HG03460 (cell line): ENCODE data around the gene SYCP2.
"Not testable (repeated sequence)": the region's sequence is repeated elsewhere in the genome, so short reads cannot be mapped to it uniquely, and the experiment has no call there.

ENCODE experiments used
- ATAC-seq: cut with Tn5 transposase; IDR thresholded peaks from one replicate; pipeline ENCODE4 v1.9.1; 2021; ENCODE audit not compliant: unreplicated experiment

SYCP2 gene, protein sequence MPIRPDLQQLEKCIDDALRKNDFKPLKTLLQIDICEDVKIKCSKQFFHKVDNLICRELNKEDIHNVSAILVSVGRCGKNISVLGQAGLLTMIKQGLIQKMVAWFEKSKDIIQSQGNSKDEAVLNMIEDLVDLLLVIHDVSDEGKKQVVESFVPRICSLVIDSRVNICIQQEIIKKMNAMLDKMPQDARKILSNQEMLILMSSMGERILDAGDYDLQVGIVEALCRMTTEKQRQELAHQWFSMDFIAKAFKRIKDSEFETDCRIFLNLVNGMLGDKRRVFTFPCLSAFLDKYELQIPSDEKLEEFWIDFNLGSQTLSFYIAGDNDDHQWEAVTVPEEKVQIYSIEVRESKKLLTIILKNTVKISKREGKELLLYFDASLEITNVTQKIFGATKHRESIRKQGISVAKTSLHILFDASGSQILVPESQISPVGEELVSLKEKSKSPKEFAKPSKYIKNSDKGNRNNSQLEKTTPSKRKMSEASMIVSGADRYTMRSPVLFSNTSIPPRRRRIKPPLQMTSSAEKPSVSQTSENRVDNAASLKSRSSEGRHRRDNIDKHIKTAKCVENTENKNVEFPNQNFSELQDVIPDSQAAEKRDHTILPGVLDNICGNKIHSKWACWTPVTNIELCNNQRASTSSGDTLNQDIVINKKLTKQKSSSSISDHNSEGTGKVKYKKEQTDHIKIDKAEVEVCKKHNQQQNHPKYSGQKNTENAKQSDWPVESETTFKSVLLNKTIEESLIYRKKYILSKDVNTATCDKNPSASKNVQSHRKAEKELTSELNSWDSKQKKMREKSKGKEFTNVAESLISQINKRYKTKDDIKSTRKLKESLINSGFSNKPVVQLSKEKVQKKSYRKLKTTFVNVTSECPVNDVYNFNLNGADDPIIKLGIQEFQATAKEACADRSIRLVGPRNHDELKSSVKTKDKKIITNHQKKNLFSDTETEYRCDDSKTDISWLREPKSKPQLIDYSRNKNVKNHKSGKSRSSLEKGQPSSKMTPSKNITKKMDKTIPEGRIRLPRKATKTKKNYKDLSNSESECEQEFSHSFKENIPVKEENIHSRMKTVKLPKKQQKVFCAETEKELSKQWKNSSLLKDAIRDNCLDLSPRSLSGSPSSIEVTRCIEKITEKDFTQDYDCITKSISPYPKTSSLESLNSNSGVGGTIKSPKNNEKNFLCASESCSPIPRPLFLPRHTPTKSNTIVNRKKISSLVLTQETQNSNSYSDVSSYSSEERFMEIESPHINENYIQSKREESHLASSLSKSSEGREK (N-terminal part only)

DNA sequence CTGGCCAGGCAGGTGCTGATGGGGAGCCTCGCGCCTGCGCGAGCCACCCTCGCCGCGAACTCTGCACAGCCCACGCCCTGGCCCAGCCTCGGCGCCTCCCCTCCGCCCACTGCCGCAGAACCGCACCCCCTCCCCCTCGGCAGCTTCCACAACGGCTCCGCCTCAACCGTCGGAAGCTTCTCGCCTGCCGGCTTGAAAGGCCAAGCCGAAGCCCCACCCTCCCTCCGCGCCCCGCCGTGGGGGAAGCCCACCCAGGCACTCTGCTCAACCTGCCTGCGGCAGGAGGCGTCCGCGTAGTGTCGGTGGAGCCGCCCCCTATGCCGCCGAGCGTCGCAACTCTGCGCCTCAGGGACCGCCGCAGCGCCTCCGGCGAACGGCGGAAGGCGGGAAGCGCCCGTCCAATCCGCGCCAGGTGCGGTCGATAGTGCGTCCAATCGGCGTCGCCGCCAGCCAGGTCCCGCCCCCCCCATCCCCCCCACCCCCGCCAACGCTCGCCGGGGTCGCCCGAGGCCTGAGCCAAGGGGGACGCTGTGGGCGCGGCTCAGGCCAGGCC is at the start of gene SYCP2:
TSS of gene SYCP2 (minus strand) at position 342 of the 553 bp plus-strand sequence. CDS start 11,224 bp downstream, outside the sequence.
- peak; percentile 20 for ATAC-seq

DNA sequence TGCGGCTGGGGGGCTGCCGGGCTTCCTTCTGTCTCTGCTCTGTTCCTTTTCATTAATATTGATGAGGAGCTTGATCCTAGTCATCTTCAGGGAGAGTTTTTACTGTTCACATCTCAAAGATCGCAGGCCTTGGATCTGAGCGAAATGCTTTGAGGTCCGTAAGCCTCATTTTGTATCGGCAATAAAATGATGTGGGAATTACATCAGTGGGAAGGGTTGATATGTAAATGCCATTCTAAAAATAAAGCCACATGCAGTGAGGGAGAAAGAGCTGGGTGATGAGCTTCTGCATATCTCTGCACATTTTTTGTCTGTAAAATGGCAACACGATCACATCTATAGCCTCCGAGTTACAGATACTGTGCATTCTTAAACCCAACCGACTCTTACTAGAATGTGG is 49.6 kb upstream of the SYCP2 start:
- no peak for ATAC-seq

DNA sequence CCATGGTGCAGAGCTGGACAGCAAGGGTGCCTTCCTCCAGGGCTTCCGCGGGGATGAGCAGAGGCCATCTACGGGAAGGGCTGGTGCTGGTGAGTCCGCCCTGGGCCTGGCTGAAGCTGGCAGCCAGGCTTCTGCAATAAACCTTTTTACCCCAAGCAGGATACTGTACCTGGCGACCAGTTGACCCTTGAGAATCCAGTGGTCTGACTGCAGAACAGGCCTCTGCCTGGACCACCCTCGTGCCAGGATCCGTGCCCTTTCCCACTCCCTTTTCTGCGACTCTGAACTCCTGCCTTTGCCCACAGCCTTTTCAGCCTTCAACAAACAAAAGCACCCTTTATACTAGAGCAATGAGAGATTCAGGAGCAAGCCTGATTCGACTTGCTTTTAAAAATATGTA is 43.6 kb upstream of the SYCP2 start:
- no peak for ATAC-seq

DNA sequence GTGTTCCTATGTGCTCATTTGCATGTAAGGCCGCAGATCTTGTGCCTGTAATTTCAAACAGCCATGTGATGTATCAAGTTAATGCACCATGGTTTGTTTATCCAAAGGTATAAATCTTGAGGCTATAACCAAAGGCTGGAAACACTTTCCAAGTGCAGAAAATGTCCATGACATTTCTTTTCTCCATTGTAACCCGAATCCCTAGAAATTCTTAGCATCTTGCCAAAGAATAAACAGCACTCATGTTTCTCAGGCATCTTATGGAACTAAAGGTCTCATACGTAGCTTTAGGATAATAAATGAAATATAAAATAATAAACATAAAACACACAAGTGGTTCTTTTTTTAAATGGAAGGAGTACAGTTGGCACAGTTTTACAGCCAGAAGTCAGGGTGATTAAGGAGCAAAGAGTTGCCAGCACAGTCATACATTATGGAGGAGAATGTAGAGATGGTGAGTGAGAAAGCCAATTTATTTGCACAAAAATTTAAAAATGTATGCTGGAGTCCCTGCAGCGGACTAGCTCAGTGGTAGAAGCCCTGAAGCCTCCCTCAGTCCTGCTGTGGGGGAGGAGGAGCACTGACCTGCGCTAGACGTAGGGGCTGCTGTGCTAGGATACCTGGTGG is 42.8 kb upstream of the SYCP2 start:
- no peak for ATAC-seq

DNA sequence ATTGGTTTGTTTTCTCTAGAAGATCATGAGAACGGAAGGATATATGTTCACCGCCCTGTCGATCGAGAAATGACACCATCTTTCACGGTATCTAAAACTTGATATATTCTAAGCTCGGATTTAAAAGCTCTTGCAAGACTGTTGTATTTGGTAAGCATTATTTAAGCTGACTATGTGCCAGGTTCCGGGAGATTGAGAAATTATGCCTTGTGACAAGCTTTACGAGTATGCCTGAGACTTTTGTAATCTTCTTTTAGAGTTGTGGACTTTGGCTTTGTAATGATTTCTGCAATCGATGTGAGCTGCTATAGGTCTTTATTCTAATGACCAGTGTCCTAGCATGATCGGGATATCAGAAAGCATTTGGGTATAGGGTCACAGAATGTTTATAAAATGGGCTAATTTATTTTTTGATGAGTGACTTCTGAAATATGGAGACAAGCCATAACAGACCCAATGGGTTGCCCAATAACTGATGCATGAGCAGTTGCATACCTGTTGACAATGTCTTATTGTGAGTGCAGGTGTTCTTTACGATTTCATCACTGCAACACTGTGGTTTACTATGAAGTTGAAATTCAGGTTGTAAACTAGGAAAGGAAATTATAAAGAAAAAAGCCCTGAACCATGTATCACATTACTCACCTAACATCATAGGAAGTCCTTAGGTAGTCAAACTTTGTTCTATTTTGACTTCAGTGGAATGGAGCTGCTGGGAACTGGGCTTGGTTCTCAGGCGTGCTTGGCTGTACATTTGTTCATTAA is 38.8 kb upstream of the SYCP2 start:
- no peak for ATAC-seq

DNA sequence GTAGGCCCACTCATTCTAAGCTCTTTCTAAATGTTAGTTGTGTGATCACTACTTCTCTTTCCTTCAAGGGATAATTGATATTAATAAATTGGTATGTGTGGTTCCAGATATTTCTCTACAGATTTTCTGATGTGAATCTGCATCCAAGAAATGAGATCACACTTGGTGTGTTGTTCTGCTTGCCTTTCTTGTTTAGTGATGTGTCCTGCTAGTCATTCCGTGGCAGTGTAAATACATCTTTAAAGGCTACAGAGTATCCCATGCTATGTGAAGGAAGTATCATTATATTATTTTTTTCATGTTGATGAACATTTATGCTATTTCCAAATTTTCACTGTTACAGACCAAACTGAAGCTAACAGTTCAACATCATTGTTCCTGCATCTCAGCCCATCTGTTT is 38.0 kb upstream of the SYCP2 start:
- no peak for ATAC-seq

DNA sequence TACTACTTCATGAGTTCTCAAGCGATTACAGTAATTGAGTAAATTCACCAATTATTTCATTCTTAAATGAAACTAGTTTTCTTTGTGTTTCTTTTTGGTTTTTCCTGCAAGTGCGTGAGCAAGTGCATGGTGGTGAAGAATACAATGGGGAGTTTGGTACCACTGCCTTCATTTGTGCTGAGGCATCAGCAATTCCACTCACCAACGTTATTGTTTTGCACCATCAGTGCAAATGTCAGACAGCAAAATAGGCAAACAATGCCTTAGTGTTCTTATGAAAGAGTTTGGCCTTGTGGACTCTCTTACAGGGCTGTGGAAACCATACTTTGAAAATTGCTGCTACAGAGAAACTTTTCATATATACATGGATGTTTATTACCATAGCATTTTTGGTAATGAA is 33.0 kb upstream of the SYCP2 start:
- ATAC-seq = no peak

DNA sequence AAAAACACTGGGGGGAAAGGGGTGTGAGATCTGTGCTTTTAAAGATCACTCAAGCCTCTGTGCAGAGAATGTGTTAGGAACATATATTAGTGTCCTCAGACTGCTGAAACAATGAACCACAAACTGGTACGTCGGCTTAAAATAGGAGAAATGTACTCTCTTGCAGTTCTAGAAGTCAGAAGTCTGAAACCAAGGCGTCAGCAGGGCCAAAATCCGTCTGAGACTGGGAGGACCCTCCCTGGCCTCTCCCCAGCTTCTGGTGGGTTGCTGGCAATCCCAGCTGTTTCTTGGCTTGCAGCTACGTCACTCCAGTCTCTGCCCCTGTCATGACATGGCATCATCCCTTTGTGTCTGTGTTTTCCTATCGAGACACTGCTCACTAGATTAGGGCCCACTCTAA is 28.7 kb upstream of the SYCP2 start:
- no peak for ATAC-seq

DNA sequence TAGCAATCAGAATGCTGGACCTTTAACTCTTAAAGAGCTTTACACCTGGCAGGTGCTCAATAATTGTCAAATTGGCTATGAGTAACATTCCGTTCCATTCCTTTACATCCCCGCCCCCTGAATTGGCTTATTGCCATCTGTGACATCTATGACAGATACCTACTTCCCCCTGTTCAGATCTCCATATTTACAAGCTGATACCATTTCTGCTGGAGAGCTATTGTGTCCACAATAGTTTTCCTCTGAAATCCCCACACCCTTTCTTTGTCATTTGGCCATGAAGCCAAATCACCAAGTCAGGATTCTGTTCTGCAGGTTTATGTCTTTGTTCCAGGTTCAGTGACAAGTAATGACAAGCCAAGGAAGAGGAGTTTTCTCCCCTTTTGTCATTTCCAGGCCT is 28.0 kb upstream of the SYCP2 start:
- ATAC-seq = no peak

DNA sequence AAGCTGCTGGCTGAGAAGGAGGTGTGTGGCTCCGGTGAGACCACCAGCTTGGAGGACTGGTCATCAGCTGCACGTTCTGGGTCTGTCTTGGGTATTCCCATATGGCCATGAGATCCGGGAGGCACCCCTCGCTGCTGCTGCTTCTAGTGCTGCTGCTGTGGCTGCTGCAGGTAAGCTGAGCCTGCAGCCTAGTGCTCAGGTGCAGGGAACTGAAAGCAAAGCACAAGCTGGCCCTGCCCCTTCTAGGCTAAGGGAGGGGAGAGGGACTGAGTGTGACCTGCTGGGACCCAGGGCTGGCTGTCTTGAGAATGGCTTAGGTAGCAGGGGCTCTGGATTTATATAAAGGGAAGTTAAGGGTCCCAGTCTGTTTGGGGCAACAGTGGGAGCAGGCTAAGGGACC is 25.2 kb upstream of the SYCP2 start:
- no peak for ATAC-seq

DNA sequence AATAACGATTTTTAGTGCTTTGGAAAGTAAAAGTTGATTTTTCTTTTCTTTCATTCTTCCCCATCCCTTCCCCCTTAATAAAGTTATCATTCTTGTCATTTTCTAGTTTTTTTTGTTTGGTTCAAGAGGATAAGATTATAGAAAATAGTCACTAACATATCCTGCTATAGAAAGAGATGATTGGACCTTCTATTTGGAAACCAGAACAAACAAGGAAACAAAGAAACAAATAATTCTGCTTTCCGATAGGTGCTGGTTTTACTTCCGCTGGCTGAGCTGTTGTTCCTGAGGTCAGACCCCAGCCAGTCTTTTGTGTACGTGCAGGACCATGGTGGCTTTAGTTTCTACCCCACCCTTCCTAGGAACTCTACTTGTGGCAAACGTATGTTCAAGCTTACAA is 24.7 kb upstream of the SYCP2 start, which contains the start of gene CDH26:
TSS of gene CDH26 (plus strand) at position 301 of the 400 bp plus-strand sequence. CDS start 304 bp downstream, outside the sequence.
- no peak for ATAC-seq

DNA sequence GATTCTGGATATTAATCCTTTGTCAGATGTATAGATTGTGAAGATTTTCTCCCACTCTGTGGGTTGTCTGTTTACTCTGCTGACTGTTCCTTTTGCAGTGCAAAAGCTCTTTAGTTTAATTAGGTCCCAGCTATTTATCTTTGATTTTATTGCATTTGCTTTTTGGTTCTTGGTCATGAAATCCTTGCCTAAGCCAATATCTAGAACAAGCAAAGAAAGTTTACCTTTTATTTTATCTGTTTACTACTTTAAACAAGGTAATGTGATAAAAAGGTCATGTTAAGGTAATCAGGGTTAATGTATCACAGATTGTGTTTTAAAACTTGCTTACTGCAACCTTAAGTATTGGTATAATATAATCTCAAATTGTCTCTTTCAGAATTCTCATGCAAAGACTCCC is 24.1 kb upstream of the SYCP2 start:
- ATAC-seq = not testable (repeated sequence)

DNA sequence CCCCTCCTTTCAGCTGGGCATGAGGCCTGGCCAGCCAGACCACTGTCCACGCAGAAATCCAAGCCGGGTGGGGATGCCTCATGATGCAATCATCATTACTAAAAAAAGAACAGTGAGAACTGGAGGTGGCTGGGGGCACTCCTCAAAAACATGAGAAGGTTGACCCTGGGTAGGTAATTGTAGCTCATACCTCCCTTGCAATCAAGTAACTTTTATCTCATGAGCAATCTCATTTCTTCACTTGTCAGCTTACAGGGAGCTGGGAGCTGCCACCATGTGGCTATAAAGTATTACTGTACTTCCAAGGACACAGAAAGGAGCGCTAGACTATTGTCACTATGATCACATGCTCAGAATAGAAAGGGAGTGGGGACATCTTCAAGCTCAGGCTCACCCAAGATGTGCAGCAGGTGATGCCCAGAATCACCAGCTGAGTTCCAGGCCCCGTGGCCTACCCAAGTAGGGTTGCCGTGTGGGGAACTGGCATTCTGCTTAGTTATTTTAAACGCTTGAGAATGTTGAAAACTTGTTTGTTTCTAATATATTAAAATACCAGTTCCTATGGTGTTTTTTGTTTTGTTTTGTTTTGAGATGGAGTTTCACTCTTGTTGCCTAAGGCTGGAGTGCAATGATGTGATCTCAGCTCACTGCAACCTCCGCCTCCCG is 21.8 kb upstream of the SYCP2 start:
- ATAC-seq = no peak

DNA sequence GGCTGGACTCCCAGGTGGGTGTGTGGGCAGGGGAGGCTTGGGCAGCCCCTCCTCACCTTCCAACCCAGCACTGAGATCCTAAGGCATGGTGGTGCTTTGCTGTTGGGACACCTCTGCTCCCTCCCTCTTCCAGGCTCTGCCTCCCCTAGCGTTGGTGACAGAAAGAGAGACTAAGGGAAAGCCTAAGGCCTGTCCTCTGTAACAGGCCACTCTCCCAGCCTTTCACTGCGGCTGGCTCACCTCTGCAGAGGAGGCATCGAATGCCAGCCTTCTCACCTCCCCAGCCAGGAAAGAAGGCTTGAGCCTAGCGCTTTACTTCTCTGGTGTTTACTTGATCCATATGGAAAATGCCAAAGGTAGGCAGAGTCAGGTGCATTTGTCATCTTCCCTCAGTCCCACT is 21.3 kb upstream of the SYCP2 start:
- ATAC-seq = no peak

DNA sequence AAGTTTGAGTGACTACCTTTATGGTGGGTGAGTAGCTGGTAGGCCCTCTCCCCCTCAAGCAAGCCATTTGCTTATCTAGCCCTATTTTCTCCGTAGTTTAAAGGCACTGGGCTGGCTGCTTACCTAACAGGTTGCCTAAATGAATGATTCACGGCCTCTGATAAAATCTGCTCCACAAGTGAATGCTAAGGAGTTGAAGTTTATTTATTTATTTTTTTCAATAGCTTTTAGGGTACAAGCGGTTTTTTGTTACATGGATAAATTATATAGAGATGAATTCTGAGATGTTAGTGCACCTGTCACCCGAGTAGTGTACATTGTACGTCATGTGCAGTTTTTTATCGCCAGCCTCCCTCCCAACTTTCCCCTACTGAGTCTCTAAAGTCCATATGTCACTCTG is 16.5 kb upstream of the SYCP2 start:
- ATAC-seq = no peak

DNA sequence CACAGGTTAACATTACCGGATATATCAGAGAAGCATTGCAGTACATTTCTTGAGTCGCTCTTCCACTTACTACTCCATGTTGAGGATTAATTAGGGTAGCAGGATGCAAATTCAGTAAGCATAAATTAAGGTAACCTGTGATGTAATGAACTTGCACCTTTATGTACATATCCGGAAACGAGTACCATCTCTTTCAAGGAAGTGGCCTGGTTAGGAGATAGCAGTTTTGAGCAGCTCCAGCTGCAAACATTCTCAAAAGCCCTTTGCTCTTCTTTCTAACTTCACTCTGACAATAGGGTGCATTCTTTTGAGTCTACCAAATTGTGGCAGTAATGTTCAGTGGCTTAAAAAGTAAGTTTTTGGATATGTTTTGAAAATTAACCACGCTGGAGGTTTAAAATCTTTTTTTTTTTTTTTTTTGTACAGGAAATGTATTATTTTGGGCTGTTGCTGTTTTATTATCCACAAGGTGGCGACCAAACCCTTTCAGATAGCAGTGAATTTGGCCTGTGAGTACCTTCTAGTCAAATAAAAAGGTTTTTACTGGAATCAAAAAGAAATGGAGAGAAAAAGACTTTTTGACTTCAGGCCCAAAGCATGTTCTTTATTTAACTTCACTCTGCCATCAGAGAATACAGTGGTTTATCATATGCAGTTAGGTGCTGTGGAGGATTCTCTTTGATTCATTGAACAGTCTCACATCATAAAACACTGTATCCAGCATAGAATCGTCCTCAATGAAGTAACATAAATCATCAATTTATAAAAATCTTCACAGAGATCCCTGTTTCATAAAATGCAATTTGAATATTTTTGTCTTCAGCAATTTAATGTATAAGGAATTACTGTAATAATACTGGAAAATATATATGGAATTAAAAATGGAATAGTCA is 15.6 kb upstream of the SYCP2 start:
- no peak for ATAC-seq

DNA sequence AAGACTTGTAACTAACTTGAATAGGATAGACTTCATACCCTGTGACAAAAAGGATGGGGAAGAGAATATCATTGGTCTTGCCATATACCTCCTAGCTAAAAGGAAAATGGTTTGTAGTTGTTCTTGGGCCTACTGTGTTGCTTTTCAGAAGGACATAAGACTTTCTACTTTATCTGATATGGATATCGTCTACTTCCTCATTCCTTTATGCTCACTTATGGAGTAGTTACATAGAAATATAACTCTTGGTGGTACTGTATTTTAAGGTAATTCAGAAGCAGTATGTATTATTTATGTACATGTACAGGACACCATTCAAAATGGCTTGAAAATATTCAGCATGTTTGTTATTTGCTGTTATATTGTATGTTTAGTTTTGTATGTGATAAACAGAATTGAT is 14.8 kb upstream of the SYCP2 start:
- ATAC-seq = no peak

DNA sequence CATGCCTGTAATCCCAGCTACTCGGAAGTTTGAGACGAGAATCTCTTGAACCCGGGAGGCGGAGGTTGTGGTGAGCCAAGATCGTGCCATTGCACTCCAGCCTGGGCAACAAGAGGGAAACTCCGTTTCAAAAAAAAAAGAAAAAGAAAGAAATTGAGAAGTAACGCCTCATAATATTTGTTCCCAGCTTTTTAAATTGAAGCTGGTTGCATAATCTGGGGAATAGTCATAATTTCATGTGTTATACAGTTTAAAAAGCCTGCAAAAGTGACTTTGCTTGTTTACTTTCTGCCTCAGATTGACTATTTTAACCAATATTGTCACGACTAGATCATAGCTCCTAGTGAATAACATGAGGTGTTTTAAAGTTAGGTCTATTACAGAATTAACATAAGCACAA is 13.9 kb upstream of the SYCP2 start:
- no peak for ATAC-seq
